HUES64 (cell line): ENCODE data around the gene CHKB.
A peak's percentile ranks its signal among the peaks of the same experiment; 100 is the strongest.

Source experiments
- H3K27ac ChIP-seq: 2 replicates; pipeline ENCODE4 v1.7.0; 2013; ENCODE audit warnings: low read depth, low read length, inconsistent platforms
- H3K27me3 ChIP-seq: 2 replicates; pipeline ENCODE4 v1.6.1; 2013; ENCODE audit warnings: mild to moderate bottlenecking, low read length; ENCODE audit not compliant: insufficient read depth
- H3K36me3 ChIP-seq: 2 replicates; pipeline ENCODE4 v1.6.1; 2013; ENCODE audit warnings: mild to moderate bottlenecking, low read length; ENCODE audit not compliant: insufficient read depth
- H3K4me1 ChIP-seq: 2 replicates; pipeline ENCODE4 v1.6.1; 2013; ENCODE audit warnings: mild to moderate bottlenecking, low read length, moderate library complexity; ENCODE audit not compliant: insufficient read depth
- H3K4me3 ChIP-seq: 2 replicates; pipeline ENCODE4 v1.5.1; 2013; ENCODE audit warnings: mild to moderate bottlenecking, low read length, moderate library complexity
- H3K9ac ChIP-seq: 2 replicates; pipeline ENCODE4 v1.6.1; 2013; ENCODE audit warnings: mild to moderate bottlenecking, low read depth, low read length
- H3K9me3 ChIP-seq: 2 replicates; pipeline ENCODE4 v1.6.1; 2013; ENCODE audit warnings: low read depth, low read length; ENCODE audit not compliant: insufficient read depth
- WGBS: fragments of 150-250, 120-280 bp; methylation state at CpG from one replicate; pipeline ENCODE4 v1.1.7; 2013; ENCODE audit warnings: missing lambda C conversion rate; 5-methylcytosine and 5-hydroxymethylcytosine counted together

CHKB gene

DNA sequence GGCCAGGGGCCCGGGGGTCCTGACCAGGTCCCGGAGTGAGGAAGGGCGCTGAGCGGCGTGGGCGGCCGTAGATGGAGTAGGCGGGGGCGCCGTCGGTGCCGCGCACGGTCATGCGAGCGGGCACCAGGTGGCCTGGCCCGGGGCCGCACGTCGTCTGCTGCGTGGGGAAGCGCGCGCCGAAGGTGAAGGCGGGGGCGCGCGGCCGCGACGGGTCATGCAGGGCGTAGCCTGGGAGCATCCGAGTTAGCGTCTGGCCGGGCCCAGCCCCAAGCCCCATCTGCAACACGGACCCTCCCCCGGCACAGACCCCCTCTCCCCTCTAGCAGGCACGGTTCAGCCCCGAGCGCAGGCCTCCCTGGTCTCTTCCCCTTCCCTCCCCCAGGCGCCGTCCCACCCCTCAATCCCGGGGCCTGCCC, 51.1 kb downstream of the CHKB start:
- Histone ChIP-seq H3K27me3 (peaks cover 76% of the 10 kb centered on the region), H3K36me3 (no peaks in the 10 kb centered on the region), H3K27ac (no peak overlapping the region), H3K4me1 (no peaks in the 10 kb centered on the region), H3K4me3 (peak overlapping the region; percentile 53), H3K9ac (no peak overlapping the region; the same call in 1 of the 2 replicates), H3K9me3 (no peaks in the 10 kb centered on the region)
- WGBS, result 3% methylated on average over 44 of the region's 44 CpGs

DNA sequence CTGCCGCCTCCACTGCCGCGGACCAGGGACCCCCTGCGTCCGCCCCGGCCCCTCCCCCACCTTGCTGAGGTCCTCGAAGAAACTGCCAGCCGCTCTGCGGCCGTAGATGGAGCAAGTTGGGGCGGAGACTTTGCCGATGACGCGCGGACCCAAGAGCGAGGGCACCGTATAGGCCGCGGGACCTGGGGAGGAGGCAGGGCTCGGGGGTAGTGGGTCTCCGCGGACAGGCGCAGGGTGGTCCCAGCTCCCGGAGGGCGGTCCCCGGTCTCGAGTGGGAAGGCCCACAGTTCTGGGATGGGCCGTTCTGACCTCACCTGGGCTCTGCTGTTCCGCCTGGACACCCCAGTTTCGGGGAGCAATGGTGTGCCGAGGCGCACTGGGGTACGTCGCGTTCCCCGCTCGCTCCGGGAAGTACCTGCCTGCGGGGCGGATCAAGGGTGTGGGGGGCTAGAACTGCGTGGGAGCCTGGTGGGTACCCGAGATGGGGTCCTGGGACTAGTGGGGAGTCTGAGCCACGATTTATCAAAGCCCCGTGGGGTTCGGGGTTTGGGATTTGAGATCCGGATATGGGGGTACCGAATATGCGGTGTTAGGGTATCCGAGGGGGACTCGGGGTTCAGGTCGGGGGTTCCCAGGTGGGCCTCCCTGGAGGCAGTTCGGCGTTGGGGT, 51.6 kb downstream of the CHKB start:
- H3K9me3 ChIP-seq, result no peaks in the 10 kb centered on the region
- 13% methylated on average over 53 of the region's 53 CpGs for WGBS
- H3K4me1 ChIP-seq, result no peaks in the 10 kb centered on the region
- peaks cover 76% of the 10 kb centered on the region for H3K27me3 ChIP-seq
- H3K4me3 ChIP-seq, result peak overlapping the region; percentile 53
- H3K9ac ChIP-seq, result no peak overlapping the region
- H3K27ac ChIP-seq, result no peak overlapping the region
- no peaks in the 10 kb centered on the region for H3K36me3 ChIP-seq

DNA sequence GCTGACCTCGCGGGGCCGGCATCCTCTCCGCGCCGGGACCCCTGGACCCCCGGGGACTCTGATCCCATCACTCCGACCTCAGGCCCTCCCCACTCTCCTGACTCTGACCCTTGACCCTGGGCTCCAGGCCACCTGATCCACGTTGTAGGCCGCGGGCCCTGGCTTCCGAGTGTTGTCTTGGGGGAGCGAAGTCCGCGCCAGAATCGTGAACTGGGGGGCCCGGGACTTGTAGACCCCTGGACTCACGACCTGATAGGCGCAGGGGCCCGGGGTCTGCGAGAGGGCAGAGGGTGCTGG, 52.1 kb downstream of the CHKB start:
- no peak overlapping the region for H3K9ac ChIP-seq
- H3K4me3 ChIP-seq, result peak overlapping the region; percentile 53
- peaks cover 75% of the 10 kb centered on the region for H3K27me3 ChIP-seq
- H3K9me3 ChIP-seq, result no peaks in the 10 kb centered on the region
- no peaks in the 10 kb centered on the region for H3K4me1 ChIP-seq
- H3K27ac ChIP-seq, result no peak overlapping the region
- WGBS, result 8% methylated on average over 21 of the region's 21 CpGs
- H3K36me3 ChIP-seq, result no peaks in the 10 kb centered on the region

DNA sequence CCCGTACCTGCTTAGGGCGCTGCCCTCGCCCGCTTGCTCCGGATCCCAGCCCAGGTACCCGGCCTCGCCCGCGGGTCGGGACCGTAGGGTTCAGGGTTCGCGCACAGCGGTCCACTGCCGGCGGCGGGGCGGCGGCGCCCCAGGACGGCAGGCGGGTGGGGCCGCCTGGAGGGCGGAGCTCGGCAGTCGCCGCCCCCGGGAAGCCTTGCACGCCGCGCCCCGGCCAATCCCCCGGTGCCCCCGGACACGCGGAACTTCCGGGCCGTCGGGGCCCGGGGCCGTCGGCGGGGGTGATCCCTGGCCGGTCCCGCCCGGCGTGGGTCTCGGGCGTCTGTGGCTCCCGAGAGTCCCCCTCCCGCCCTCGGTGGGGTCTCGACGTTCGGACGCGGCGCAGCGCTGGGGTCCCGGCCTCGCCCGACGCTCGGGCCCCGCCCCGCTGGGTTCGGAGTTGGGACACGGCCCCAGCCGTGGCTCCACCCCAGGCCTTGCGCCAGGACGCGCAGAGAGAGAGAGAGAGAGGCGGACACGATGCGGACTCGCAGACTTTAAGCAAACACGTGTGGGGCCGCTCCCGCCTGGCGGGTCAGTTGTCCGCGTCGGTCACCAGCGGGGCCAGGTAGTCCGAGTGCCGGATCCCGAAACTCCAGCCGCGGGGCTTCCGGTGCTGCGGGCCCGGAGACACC, 52.6 kb downstream of the CHKB start, which contains the start of gene TYMP:
TYMP (minus strand) TSS at position 116 of the 683 bp plus-strand sequence. CDS start 303 bp downstream, outside the sequence.
- H3K27me3 ChIP-seq, result peaks cover 75% of the 10 kb centered on the region
- H3K4me1 ChIP-seq, result no peaks in the 10 kb centered on the region
- H3K27ac ChIP-seq, result no peak within 1 kb of the TSS
- peak within 1 kb of the TSS; percentile 53 for H3K4me3 ChIP-seq
- no peaks in the 10 kb centered on the region for H3K36me3 ChIP-seq
- 5% methylated on average over 92 of the region's 92 CpGs for WGBS
- H3K9ac ChIP-seq, result no peak within 1 kb of the TSS
- H3K9me3 ChIP-seq, result no peaks in the 10 kb centered on the region

DNA sequence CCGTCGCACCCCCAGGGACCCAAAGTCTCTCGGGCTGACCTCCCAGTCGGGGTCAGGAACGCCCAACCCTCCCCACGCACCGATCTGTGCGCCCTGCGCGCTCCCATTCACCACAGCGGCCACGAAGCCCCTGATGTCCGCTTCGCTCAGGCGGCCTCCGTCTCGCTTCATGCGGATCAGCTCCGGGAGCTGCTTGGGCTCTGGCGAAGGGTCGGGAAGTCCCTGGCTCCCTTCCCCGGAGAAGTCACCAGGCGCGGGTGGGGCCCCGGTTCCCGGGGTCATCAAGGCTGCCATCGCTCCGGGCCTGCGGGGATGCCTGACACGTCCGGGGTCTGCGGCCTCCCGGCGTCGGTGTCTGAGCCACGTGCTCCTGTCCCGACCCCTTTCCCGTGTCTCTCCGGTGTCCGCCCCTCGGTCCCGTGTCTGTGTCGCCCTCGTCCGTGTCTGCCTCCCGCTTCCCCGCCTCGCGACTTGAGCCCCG, 53.2 kb downstream of the CHKB start:
- peaks cover 75% of the 10 kb centered on the region for H3K27me3 ChIP-seq

More for the DNA sequence above, 53.2 kb downstream of the CHKB start:
- Histone ChIP-seq H3K4me3 (peak overlapping the region; percentile 53; the same call in 1 of the 2 replicates), H3K27ac (no peak overlapping the region), H3K9ac (no peak overlapping the region), H3K36me3 (no peaks in the 10 kb centered on the region), H3K4me1 (no peaks in the 10 kb centered on the region; the same call in 1 of the 2 replicates), H3K9me3 (no peaks in the 10 kb centered on the region)
- WGBS, result 28% methylated on average over 50 of the region's 50 CpGs
